Activated CD4-positive, alpha-beta T cell treated with anti-CD3 and anti-CD28 coated beads, Interleukin-2, Interleukin-6, amounts not matched to agents 100 ng/mL and 50 ng/mL, durations not matched to agents 16 hours and 8 hours (primary cell): ENCODE results near the gene TPSD1.
"Not testable (repeated sequence)": the region's sequence is repeated elsewhere in the genome, so short reads cannot be mapped to it uniquely, and the experiment has no call there.

Experiments used
- DNase-seq: peaks from one replicate; pipeline ENCODE4 v3.0.0-alpha.2; 2020

TPSD1 gene

GRCh38 chr16:1264345-1265089, 8.6 kb downstream of the TPSD1 start:
- no peak for DNase-seq

- no peak for DNase-seq
Measured at GRCh38 chr16:1265090-1265630, 9.3 kb downstream of the TPSD1 start.

GRCh38 chr16:1265826-1266225, 10.0 kb downstream of the TPSD1 start:
- DNase-seq: no peak

- DNase-seq: not testable (repeated sequence)
Measured at GRCh38 chr16:1269418-1269817, 13.5 kb downstream of the TPSD1 start.

GRCh38 chr16:1271380-1271723, 15.5 kb downstream of the TPSD1 start:
- DNase-seq: no peak

- not testable (repeated sequence) for DNase-seq
Measured at GRCh38 chr16:1271724-1272413, 16.0 kb downstream of the TPSD1 start.

- DNase-seq: no peak
Measured at GRCh38 chr16:1272453-1273198, 16.8 kb downstream of the TPSD1 start.

GRCh38 chr16:1273816-1274215, 17.9 kb downstream of the TPSD1 start:
- DNase-seq: no peak

GRCh38 chr16:1274767-1275166, 18.9 kb downstream of the TPSD1 start:
- DNase-seq: no peak

- no peak for DNase-seq
Measured at GRCh38 chr16:1275791-1276579, 20.1 kb downstream of the TPSD1 start.

- no peak for DNase-seq
Measured at GRCh38 chr16:1276580-1276878, 20.7 kb downstream of the TPSD1 start.

GRCh38 chr16:1277151-1277598, 21.3 kb downstream of the TPSD1 start:
- DNase-seq: no peak

- no peak for DNase-seq
Measured at GRCh38 chr16:1277617-1278282, 21.9 kb downstream of the TPSD1 start.

GRCh38 chr16:1278477-1278876, 22.6 kb downstream of the TPSD1 start:
- no peak for DNase-seq

- no peak for DNase-seq
Measured at GRCh38 chr16:1279081-1279944, 23.4 kb downstream of the TPSD1 start.

- DNase-seq: no peak
Measured at GRCh38 chr16:1279945-1280589, 24.2 kb downstream of the TPSD1 start.

- no peak for DNase-seq
Measured at GRCh38 chr16:1280783-1281182, 24.9 kb downstream of the TPSD1 start.

- DNase-seq: no peak
Measured at GRCh38 chr16:1281517-1281916, 25.6 kb downstream of the TPSD1 start.

- no peak for DNase-seq
Measured at GRCh38 chr16:1282324-1282973, 26.6 kb downstream of the TPSD1 start.

- no peak for DNase-seq
Measured at GRCh38 chr16:1283296-1283695, 27.4 kb downstream of the TPSD1 start.
